AG10803 (cell line): ENCODE data around the gene GUCY1B1.

Experiments used
- DNase-seq: peaks from one replicate; pipeline ENCODE4 v3.0.0; 2010; ENCODE audit warnings: low read depth
- H3K4me3 ChIP-seq: 2 replicates; pipeline ENCODE4 v1.5.1; 2011; ENCODE audit warnings: mild to moderate bottlenecking, low read length, control low read depth
- TF ChIP-seq, protein P1 (sequence below): conservative IDR thresholded peaks from 2 replicates; pipeline ENCODE4 v1.5.1; 2011; ENCODE audit warnings: mild to moderate bottlenecking, low read length, control low read depth, inconsistent platforms

The GUCY1B1 gene

DNA sequence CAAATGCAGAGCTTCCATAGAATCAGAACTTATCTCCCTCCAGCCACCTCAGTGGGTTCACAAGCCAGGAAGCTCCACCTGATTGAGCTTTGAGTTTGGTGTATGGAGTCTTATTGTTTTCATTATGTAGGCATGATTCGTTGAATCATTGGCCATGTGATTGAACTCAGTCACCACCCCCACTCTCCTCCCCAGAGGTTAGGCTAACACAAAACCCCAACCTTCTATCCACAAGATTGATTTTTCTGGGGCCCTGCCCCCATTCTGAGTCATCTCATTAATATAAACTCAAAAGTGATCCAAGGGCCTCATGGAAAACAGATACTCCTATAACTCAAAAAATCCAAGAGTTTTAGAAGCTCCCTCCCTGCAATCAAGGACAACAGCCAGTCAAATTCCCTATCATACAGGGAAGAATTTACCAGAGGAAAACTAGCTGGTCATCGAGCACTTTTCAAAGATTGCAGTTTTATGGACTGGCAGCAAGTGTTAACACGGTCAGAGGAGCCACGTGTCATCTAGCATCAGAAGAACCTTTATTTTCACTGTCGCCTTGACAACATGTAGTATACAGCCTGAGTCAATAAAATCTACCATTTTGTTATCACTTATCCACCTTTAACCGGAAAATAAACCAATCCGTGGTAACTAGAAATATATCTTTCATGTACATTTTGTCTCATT lies 35.9 kb upstream of the GUCY1B1 start:
- TF ChIP-seq, protein P1, sequence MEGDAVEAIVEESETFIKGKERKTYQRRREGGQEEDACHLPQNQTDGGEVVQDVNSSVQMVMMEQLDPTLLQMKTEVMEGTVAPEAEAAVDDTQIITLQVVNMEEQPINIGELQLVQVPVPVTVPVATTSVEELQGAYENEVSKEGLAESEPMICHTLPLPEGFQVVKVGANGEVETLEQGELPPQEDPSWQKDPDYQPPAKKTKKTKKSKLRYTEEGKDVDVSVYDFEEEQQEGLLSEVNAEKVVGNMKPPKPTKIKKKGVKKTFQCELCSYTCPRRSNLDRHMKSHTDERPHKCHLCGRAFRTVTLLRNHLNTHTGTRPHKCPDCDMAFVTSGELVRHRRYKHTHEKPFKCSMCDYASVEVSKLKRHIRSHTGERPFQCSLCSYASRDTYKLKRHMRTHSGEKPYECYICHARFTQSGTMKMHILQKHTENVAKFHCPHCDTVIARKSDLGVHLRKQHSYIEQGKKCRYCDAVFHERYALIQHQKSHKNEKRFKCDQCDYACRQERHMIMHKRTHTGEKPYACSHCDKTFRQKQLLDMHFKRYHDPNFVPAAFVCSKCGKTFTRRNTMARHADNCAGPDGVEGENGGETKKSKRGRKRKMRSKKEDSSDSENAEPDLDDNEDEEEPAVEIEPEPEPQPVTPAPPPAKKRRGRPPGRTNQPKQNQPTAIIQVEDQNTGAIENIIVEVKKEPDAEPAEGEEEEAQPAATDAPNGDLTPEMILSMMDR = no peak
- no peak overlapping the region for H3K4me3 ChIP-seq
- peak; percentile 13 for DNase-seq

DNA sequence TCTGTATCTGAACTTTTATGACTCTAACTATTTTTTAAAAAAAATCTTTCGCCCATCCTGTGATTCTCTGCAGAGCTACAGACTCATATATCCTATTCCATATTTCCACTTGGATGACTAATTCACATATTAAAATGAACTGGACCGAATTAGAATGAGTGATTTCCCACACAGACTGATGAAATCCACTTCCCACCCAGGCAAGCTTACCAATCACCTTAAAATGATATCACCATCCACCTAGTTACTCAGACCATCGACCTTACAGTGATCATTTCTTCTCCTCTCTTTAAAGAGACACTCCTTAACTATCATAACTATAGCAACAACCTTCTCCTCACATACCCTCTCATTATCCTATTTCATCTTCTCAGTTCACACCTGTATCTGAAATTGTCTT lies 34.1 kb upstream of the GUCY1B1 start:
- TF ChIP-seq, protein P1 = no peak
- no peak for DNase-seq
- no peak overlapping the region for H3K4me3 ChIP-seq

DNA sequence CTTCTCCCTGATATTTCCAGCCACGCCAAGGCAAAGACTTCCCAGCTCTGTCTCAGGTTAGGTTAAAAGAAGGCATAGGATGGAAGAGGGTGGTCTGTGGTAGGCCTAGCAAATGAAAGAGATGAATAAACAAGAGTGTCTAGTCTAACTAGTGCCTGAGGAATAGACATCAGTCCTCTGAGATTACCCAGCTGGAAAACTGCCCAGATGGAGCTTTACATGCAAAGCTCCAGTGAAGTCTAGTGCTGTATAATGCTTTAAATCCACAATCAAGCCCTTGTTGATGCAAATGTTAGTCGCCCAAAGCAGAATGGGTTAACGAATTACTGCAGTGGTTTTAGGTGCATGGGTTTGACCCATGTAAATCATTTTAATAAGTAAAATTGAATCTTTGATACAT lies 24.8 kb upstream of the GUCY1B1 start:
- TF ChIP-seq, protein P1 = no peak
- no peak overlapping the region for H3K4me3 ChIP-seq
- DNase-seq = peak; percentile 4

DNA sequence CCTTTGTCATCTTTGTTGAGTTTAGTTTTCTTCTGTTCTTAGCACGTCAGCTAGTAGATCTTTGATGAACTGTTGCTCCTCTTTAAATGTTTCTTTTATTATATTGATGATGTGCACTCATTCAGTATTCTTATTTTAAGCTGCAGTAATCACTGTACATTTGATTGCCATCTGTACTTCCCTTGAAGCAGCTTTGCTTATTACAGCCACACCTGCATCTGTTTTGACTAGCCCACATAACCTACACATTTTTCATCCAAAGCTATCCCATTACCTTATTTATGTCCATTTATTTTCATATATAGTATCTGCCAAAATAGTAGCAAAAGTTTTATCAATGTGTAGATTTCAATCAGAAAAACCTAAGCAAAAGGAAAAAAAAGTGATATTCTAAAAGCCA lies 23.9 kb upstream of the GUCY1B1 start:
- DNase-seq = no peak

DNA sequence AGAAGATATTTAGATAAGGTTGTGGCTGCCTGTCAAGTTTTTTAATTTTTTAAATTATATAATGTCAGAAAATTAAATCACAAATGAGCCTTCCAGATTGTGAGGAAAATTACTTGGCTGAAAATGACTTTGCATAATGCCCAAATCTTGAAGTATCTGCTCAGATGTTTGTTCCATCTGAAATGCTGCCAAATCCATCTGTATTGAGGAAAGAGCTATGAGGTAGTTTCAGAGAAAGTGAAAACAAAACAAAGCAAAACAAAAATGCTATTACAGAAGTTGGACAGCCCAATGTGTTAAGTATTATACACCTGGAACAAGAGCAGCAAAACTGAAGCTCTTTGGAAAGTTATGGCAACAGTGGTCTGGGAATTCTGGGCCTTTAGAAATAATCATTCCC lies 23.3 kb upstream of the GUCY1B1 start:
- no peak overlapping the region for H3K4me3 ChIP-seq
- peak; percentile 28 for DNase-seq
- TF ChIP-seq, protein P1 = no peak

More for the DNA sequence above, 23.9 kb upstream of the GUCY1B1 start:
- H3K4me3 ChIP-seq = no peak overlapping the region
- TF ChIP-seq, protein P1 = no peak

DNA sequence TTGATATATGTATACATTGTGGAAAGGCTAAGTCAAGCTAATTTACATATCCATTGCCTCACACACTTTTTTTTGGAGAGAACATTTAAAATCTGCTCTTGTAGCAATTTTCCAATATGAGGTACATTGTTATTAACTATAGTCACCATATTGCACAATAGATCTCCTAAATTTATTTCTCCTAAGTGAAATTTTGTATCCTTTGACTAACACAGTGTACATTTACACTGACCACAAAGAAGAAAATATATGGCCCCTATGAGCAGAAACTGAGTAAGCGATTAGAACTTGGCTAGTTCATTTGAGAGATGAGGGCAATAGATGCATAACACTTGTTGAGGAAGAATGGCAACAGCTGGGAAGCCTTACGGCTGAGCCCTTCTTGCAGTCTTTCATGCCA lies 20.3 kb upstream of the GUCY1B1 start:
- DNase-seq = peak; percentile 83
- no peak overlapping the region for H3K4me3 ChIP-seq
- TF ChIP-seq, protein P1 = no peak

DNA sequence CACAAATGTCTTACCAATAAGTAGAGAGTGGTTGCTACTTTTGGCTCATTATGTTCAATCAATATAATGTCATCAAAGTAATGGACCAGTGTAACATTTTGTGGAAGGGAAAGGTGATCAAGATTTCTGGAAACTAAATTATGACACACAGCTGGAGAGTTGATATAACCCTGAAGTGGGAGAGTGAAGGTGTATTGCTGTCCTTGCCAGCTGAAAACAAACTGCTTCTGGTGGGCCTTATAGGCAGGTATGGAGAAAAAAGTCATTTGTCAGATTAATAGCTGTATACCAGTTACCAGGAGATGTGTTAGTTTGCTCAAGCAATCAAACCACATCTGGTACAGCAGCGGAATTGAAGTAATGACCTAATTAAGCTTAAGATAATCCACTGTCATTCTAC lies 17.3 kb upstream of the GUCY1B1 start:
- TF ChIP-seq, protein P1 = no peak
- H3K4me3 ChIP-seq = no peak overlapping the region
- DNase-seq = no peak
